ENCODE results near the gene ADCK1.
"Not testable (repeated sequence)": the region's sequence is repeated elsewhere in the genome, so short reads cannot be mapped to it uniquely, and the experiment has no call there.

ADCK1 gene

GRCh38 chr14:77882636-77883035 lies 82.7 kb downstream of the ADCK1 start:
- no peaks in the 10 kb centered on the region for H3K36me3 ChIP-seq (ENCODE audit: control insufficient read depth, insufficient read depth, low read length)
- no peak for TF ChIP-seq CTCF (IDR thresholded peaks at IDR 0.05)
- H3K4me3 ChIP-seq (ENCODE audit: low read depth, low read length): no peak overlapping the region
- no peak overlapping the region for H3K27ac ChIP-seq
- H2AFZ ChIP-seq: no peak overlapping the region
- H3K4me1 ChIP-seq: peaks cover 21% of the 10 kb centered on the region
- H3K27me3 ChIP-seq (ENCODE audit: control insufficient read depth, insufficient read depth, low read length): no peaks in the 10 kb centered on the region
- no peak overlapping the region for H3K9ac ChIP-seq
- no peaks in the 10 kb centered on the region for H3K79me2 ChIP-seq
- no peak overlapping the region for H3K4me2 ChIP-seq (ENCODE audit: low read length)
- no peaks in the 10 kb centered on the region for H3K9me3 ChIP-seq (ENCODE audit: control insufficient read depth, low read length)

GRCh38 chr14:77883131-77883846 lies 83.4 kb downstream of the ADCK1 start:
- Histone ChIP-seq H3K36me3 (ENCODE audit: control insufficient read depth, insufficient read depth, low read length) (no peaks in the 10 kb centered on the region), H3K9ac (no peak overlapping the region), H3K27ac (no peak overlapping the region), H3K79me2 (no peaks in the 10 kb centered on the region), H2AFZ (no peak overlapping the region), H3K4me2 (ENCODE audit: low read length) (no peak overlapping the region), H3K4me1 (peaks cover 21% of the 10 kb centered on the region), H3K4me3 (ENCODE audit: low read depth, low read length) (no peak overlapping the region), H3K9me3 (ENCODE audit: control insufficient read depth, low read length) (no peaks in the 10 kb centered on the region), H3K27me3 (ENCODE audit: control insufficient read depth, insufficient read depth, low read length) (no peaks in the 10 kb centered on the region)
- TF ChIP-seq CTCF (IDR thresholded peaks at IDR 0.05): no peak

- Histone ChIP-seq H3K9me3 (ENCODE audit: control insufficient read depth, low read length) (no peaks in the 10 kb centered on the region), H3K36me3 (ENCODE audit: control insufficient read depth, insufficient read depth, low read length) (no peaks in the 10 kb centered on the region), H3K4me2 (ENCODE audit: low read length) (no peak overlapping the region), H3K27me3 (ENCODE audit: control insufficient read depth, insufficient read depth, low read length) (no peaks in the 10 kb centered on the region), H3K27ac (peak overlapping the region; percentile 25), H3K4me1 (peaks cover 21% of the 10 kb centered on the region), H3K4me3 (ENCODE audit: low read depth, low read length) (no peak overlapping the region), H3K79me2 (no peaks in the 10 kb centered on the region), H3K9ac (no peak overlapping the region), H2AFZ (no peak overlapping the region)
- TF ChIP-seq CTCF (IDR thresholded peaks at IDR 0.05): no peak
Observed at GRCh38 chr14:77883847-77884238, 83.9 kb downstream of the ADCK1 start.

- Histone ChIP-seq H3K79me2 (no peaks in the 10 kb centered on the region), H2AFZ (no peak overlapping the region), H3K36me3 (ENCODE audit: control insufficient read depth, insufficient read depth, low read length) (no peaks in the 10 kb centered on the region), H3K4me2 (ENCODE audit: low read length) (no peak overlapping the region), H3K27ac (no peak overlapping the region), H3K4me3 (ENCODE audit: low read depth, low read length) (no peak overlapping the region), H3K9me3 (ENCODE audit: control insufficient read depth, low read length) (no peaks in the 10 kb centered on the region), H3K9ac (no peak overlapping the region), H3K27me3 (ENCODE audit: control insufficient read depth, insufficient read depth, low read length) (no peaks in the 10 kb centered on the region), H3K4me1 (peaks cover 12% of the 10 kb centered on the region)
- no peak for TF ChIP-seq CTCF (IDR thresholded peaks at IDR 0.05)
Observed at GRCh38 chr14:77885367-77885766, 85.5 kb downstream of the ADCK1 start.

GRCh38 chr14:77886010-77886409 lies 86.1 kb downstream of the ADCK1 start:
- no peak overlapping the region for H3K9ac ChIP-seq
- H3K79me2 ChIP-seq: no peaks in the 10 kb centered on the region
- no peak for TF ChIP-seq CTCF (IDR thresholded peaks at IDR 0.05)
- no peak overlapping the region for H3K27ac ChIP-seq
- no peaks in the 10 kb centered on the region for H3K27me3 ChIP-seq (ENCODE audit: control insufficient read depth, insufficient read depth, low read length)
- H3K36me3 ChIP-seq (ENCODE audit: control insufficient read depth, insufficient read depth, low read length): no peaks in the 10 kb centered on the region
- no peak overlapping the region for H2AFZ ChIP-seq
- H3K9me3 ChIP-seq (ENCODE audit: control insufficient read depth, low read length): no peaks in the 10 kb centered on the region
- no peak overlapping the region for H3K4me3 ChIP-seq (ENCODE audit: low read depth, low read length)
- peaks cover 12% of the 10 kb centered on the region for H3K4me1 ChIP-seq
- no peak overlapping the region for H3K4me2 ChIP-seq (ENCODE audit: low read length)

GRCh38 chr14:77888903-77889302 lies 89.0 kb downstream of the ADCK1 start:
- not testable (repeated sequence) for H3K27me3 ChIP-seq (ENCODE audit: control insufficient read depth, insufficient read depth, low read length); H3K9ac ChIP-seq; H3K36me3 ChIP-seq (ENCODE audit: control insufficient read depth, insufficient read depth, low read length); H3K9me3 ChIP-seq (ENCODE audit: control insufficient read depth, low read length); H3K4me2 ChIP-seq (ENCODE audit: low read length); H3K79me2 ChIP-seq; H3K27ac ChIP-seq; H3K4me1 ChIP-seq; H2AFZ ChIP-seq; H3K4me3 ChIP-seq (ENCODE audit: low read depth, low read length)

Data from parathyroid adenoma (tissue), 2 donors.